Measurements from ENCODE around the gene NFYB. TPM values are rescaled to one million over a fixed set of nuclear protein-coding genes. Genes with fewer than 3 reads are reported as not detected.

Gene NFYB
- total RNA-seq = 14.5 and 19.4 TPM in 2 replicates

DNA sequence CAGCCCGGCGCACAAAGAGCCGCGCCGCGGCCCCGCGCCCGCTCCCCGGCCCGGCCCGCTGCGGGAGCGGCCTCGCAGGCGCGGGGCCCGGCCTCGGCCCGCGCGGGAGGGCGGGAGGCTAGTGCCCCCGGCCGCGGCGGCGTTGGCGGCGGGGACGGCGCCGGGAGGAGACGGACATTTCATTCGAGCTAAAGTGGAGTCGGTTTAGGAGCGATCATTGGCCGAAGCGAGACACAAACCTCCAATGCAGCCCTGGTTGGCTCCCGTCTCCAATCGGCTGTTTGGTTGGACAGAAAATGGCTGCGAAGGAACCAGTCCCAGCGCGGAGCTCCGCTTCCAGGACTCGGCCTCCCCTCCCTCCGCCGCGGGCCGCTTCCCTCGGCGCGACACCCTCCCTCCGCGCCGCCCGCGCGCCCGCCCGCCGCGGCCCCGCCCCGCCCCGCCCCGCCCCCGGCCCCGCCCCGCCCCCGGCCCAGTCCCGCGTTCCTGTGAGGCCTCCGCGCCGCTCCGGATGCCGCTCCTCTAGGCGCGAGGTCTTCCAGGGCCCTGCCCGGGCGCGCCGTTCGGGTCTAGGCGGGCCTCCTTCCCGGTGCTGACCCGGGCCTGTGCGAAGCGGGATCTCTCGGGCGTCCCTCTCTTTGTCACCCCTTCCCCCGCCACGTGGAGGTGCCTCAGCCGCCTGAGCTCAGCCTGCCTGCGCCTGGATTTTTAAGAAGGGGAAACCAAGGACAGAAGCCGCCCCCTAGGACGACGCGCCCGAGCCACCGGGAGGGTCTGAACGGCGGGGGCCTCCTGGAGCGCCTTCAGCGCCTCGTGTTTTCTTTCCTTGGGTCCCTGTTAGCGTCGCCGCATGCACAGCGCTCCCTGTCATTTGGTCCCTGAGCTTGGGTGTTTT, at the start of gene NFYB:
Gene NFYB (minus strand): TSS at position 309 of the 895 bp plus-strand sequence. CDS start 2,757 bp downstream, outside the sequence.

Other genes with a start within 250 kb of the NFYB start
- gene HSP90B1, start 207.8 kb downstream of the NFYB start, total RNA-seq = 537 and 672 TPM in 2 replicates
- gene TDG, start 172.3 kb downstream of the NFYB start, total RNA-seq = 14.2 and 19.6 TPM in 2 replicates
- gene GLT8D2, start 88.0 kb downstream of the NFYB start, total RNA-seq = 8.2 and 13.1 TPM in 2 replicates
- 4.7 and 14.6 TPM in 2 replicates for gene HCFC2, start 73.7 kb downstream of the NFYB start, total RNA-seq
- 196 and 279 TPM in 2 replicates for gene TXNRD1, start 77.6 kb upstream of the NFYB start, total RNA-seq
- gene EID3, start 165.5 kb upstream of the NFYB start, total RNA-seq = 1.0 and 10.1 TPM in 2 replicates

Data from epithelial cell of alveolus of lung (primary cell).